ENCODE measurements around the gene GAS6.
"Not testable (repeated sequence)": the region's sequence is repeated elsewhere in the genome, so short reads cannot be mapped to it uniquely, and the experiment has no call there.

Gene GAS6

DNA sequence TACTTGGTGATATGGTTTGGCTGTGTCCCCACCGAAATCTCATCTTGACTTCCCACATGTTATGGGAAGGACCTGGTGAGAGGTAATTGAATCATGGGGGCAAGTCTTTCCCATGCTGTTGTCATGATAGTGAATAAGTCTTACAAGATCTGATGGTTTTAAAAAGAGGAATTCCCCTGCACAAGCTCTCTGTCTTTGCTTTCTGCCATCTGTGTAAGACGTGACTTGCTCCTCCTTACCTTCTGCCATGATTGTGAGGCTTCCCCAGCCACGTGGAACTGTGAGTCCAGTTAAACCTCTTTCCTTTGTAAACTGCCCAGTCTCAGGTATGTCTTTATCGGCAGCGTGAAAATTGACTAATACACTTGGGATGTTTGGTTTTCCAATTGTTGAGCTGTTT lies 4.0 kb upstream of the GAS6 start:
- not testable (repeated sequence) for DNase-seq (ENCODE audit: low read depth in 3 of 3)

DNA sequence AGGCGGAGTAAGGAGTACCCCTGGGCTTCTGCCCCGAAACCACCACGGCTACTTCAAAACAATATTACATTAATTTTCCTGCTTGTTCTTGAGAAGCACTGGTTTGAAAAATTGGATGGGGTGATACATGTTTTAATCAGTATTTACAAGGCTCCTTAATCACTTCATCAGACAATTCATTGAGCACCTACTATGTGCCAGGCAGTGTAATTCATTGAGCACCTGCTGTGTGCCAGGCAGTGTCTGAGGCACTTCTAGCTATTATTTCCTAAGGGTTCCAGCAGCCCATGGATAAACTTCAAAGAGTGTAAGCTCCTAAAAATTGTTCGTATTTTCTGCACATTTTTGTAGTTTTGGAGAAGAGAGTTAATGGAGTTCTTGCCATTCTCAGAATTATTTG lies 1.6 kb upstream of the GAS6 start:
- DNase-seq (ENCODE audit: low read depth in 3 of 3) = no peak

DNA sequence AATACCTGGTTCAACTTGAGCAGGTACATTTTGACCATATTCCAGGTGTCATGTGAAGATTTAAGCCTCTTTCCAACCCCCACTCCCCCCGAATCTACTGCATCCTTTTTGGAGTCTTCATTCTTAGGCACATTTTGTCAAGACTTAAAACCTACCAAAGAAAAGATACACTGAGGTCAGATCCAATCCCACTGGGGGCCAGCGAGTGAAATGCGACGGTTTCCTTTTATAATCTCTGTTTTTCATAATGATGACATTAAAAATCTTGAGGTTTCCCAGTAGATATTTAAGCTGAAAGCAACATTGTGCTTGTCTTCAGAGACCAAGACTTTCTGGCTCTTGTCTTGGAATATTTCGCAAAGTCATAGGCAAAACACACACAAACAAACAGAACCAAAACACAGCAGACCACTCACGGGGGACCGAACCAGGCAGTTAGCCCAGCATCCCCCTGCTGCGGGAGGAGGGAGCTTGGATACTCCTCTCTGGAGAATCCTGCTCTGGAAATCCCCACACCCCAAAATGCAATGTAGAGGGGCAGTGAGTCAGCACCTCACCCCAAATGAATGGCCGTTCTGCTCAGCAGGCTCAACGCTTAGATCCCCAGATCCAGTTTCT lies 506 bp upstream of the GAS6 start:
- DNase-seq (ENCODE audit: low read depth in 3 of 3) = no peak

DNA sequence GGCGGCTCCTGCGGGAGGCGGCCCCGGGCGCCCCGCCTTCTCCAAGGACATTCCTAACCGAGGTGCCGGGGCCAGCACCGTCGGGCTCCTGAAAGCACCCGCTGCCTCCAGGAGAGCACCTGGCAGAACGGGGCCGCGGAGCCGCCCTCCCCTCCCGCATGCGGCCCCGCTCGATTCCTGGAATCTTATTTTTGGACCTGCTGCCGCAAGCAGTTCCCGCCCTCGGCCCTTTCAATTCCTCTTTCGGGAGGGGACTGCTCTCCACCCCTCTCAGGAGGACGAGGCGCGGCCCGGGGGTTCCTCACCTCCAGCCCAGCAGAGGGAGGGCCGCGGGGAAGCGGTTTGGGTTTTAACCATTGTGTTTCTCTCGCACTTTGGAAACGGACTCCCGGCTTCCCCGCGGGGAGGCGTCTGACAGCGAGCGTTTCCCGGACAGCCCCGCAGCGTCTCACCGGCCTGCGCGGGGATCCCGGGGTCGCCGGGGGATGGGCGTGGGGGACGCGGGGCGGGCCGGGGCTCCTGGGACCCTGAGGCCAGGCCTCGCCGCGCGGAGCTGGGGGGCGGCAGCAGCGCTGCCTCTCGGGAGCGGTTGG lies 849 bp downstream of the GAS6 start:
- no peak for DNase-seq (ENCODE audit: low read depth in 3 of 3)

DNA sequence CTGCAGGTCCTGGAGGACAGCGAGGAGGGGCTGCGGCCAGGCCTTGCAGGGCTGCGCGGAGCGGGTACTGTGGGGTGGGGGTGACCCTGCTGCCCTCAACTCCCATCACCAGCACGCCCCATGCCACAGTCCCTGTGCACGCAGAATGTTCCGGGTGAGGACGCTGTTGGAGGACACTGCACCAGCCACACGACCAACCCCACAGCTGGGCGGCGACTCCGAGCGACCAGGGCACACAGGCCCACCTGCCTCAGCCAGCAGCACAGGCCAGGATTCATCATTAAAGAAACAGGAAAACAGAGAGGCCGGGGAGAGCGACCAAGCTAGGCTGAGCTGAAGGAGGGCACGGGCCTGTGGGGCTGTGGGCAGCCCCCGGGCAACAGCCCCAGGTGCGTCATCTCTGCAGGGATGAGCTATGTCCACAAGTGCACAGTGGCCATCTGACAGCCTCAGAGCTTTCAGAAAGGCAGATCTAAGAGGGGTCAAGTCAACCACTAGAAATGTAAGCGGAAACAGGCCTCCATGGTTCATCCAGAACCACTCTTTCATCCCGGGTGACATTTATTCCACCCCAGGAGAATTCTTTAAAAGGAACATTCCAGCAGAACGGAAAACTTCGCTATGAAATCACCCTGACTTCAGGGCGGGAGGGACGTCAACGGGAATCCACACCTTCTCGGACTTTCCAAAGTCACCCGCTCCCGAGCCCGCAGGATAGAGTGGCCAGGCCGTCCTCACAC lies 1.5 kb downstream of the GAS6 start:
- DNase-seq (ENCODE audit: low read depth in 3 of 3) = no peak

DNA sequence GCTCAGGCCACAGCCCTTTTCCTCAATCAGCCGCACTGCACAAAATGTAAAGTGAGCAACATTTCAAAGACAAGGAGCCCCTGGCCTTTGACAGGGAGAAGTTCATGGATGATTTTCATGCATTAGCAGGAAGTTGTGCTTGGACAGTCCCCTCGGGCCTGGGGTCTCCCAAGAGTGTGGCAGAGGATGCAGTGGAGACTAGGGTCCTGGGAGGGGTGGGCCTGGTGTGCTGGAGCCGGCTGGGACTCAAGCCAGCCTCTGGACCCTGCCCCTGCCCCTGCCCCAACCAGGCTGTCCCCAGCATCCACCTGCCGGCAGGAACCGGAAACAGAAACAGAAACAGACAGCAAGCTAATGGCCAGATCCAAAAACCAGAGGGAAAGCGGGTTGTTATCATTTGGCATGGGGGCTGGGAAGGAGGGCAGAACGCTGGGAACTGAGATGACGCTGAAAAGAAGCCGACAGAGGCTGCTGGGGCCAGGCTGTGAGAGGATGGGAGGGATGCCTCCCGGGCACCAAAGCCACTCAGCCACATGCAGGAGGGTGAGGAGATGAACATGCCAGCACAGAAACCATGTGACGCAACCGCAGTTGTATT lies 2.3 kb downstream of the GAS6 start:
- DNase-seq (ENCODE audit: low read depth in 3 of 3) = no peak

DNA sequence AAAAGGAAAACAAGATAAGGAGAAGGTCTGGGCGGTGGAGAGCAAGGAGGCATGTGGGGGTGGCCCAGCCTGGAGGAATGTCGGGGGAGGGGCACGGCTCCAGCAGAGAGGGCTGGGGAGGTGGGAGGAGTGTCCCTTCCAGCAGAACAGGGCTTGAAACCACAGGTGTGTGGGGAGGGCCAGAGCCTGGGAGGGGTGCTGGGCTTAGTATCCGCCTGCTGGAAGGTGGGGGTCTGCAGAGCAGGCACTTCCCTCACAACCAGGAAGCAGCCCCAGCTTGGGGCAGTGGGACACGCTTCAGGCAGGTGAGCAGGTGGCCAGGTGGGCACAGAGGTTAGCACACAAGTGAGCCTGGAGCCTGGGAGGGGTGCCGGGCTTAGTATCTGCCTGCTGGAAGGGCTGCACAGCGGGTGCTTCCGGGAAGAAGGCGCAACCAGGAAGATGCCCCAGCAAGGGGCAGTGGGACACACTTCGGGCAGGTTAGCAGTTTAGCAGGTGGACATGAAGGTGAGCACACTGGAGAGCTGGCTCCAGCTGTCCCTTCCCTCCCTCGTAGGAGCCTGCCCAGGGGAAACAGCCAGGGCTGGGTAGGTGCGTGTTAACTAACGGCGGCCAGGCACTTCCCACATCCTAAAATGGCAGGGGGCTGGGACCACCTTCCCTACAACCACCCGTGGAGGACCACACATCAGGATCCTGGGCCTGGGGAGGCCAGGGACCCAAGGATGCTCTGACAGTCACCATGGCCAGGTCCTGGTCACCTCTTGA lies 3.0 kb downstream of the GAS6 start:
- no peak for DNase-seq (ENCODE audit: low read depth in 3 of 3)

DNA sequence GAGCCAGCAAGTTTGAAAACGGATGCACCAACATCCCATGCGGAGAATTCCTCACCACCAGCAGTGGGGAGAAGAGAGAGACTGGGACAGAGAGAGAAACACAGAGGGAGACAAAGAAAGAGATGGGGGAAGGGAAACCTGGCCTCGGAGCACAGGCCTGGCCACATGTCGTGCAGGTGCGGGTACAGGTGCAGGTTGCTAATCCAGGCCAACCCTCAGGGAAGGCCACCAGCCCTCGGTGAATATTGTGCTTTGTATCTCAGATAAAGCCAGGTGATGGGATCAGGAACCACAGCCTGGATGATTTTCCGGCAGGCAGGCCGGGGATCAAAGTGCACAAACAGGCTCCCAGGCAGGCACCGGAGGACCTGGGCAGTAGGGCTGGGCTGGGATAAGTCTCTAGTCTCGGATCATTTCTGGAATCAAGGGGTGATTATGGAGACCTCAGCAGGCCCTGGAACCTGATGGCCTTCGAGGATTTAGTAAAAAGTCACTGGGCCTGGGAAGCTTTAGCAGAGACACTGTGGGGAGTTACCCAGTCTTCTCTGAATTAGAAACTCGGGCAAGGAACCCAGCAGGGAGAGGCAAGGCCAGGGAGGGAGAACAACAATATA lies 3.7 kb downstream of the GAS6 start:
- DNase-seq (ENCODE audit: low read depth in 3 of 3) = no peak

DNA sequence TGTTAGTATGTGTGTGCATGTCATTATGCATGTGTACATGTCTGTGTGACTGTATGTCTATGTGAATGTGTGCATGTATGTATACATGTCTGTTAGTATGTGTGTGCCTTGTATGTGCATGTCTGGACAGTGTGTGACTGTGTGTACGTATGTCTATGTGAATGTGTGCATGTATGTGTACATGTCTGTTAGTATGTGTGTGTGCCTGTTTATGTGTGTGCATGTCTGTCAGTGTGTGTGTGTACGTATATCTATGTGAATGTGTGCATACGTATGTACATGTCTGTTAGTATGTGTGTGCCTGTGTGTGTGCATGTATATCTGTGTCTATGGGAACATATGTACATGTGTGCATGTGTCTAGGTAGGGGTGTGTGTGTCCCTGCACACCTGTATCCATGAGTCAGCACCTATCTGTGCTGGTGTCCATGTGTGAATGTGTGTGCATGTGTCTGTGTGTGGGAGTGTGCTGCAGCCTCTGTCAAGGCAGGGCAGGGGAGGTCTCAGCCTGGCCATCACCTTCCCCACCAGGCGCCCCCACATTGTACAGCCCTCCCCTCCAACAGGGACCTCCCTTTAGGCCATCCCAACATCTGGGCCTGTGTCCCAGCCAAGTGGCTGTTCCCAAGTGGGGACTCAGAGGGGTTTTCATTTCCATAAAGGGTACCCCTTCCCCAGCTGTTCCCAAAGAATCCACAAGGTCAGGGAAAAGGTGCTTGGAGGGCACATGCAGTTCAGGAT lies 4.4 kb downstream of the GAS6 start:
- no peak for DNase-seq (ENCODE audit: low read depth in 3 of 3)

DNA sequence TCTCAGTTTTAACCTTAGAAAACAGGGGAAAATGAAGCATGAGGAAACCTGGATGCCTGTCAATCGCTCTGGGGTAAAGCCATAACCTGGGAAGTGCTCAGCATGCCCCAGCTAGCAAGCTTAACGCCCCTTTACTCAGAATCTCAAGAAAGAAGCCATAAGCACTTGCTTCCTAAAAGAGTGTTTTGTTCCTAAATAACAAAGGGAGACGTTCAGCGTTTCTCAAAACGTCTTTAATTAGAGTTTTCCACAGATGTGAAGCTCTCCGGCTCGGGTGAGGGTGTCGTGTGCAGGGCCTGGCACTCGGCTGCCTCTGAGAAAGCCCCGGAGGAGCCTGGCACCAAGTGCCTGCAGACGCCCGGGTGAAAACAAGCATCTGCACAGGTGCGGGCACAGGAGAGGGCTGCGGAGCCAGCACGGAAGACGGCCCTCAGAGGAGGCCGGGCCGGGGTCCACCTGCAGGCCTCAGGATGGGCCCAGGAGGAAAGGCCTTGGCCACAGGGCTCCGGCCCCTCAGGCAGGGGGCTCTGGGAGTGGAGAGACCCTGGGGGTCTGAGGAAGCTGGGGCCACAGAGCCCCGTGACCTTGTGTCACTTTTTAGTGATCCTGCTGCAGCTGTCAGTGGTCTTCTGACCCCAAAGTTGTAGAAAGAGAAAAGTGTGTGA lies 6.2 kb downstream of the GAS6 start:
- no peak for DNase-seq (ENCODE audit: low read depth in 3 of 3)

DNA sequence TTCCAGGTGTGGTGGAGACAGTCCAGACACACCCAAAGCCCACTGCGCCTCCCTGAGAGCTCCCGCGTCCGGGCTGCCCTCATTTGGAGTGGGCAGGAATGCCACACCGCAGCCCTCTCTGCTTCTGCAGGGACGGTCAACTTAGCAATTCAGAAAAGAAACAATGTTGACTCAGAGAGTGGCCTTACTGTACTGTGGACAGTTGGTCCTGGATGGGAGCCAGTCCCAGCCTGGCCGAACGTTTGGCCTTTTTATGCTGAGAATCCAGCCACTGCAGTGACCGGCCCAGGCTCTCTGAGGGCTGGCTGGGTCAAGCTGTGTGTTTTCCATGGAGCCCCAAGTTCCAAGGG lies 7.2 kb downstream of the GAS6 start:
- DNase-seq (ENCODE audit: low read depth in 3 of 3) = no peak

DNA sequence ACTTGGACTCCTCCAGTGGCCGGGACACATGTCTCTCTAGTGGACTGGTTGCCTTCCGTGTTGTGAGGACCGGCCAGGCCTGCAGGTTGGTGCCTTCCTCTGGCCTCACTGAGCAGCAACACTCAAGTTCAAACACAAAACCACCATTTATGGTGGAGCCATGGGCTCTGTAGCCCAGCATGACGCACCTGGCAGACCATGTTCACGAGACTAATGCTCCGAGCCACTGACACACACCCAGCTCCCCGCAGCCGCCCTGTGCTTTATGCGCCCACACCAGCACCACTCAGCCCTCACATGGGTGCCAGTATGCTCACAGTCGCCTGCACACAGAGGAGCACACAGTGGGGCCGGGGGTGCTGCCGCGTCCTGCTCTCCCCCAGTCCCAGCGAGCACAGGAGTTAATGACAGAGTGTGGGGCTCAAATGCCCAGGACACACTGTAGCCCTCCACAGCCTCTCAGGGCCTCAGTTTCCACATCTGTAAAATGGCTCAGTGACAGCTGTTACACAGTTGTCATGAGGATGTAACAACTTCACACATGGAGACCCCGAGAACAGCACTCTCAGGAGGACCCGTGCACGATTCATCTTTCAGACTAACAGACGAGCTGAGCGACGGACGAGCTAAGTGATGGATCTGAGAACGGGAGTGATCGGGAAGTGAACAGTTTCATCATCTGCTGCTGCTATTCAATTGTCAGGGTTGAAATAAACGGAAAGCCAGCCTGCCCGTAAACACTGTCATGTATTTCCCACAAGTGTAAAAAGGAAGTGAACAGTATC lies 7.8 kb downstream of the GAS6 start:
- DNase-seq (ENCODE audit: low read depth in 3 of 3) = no peak

DNA sequence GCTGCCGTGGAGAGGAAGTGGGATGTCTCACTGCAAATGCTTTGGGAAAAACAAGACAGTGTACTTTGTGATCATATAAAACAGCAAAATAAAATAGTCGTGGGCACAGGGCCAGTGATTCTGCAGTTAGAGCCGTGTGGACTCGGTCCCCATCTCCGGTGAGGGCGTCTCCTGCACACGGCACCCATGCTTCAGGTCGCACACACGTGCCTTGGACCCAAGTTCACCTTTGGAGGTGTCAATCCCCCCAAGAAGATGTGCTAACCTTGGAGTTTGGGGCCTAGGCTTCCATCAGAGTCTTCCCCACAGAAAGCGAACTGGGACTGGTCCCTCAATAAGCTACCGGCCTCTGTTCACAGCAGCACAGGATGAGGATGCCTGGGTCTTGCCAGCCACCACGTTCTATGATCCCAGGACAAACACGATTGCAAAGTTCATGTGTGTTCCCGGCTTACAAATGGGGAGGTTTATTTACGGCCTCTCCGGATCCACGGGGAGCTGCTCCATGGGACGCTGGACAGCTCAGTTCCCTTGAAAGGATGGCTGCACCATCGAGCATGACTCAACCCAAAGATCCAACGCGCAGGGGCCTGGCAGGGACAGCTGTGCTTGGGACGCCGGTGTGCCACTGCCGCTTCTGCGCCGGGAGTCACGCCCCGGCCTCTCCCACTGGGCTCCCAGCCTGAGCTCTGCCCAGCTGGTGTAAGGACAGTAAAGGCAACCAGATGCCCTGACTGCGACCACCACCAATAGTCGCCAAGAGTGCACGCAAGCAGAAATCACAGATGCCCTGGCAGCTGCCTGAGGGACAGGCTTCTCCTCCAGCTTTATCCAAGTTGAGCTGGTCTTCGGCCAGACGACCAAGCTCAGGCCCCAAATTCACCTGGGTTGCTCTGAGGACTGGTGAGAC lies 8.6 kb downstream of the GAS6 start:
- DNase-seq (ENCODE audit: low read depth in 3 of 3) = no peak

DNA sequence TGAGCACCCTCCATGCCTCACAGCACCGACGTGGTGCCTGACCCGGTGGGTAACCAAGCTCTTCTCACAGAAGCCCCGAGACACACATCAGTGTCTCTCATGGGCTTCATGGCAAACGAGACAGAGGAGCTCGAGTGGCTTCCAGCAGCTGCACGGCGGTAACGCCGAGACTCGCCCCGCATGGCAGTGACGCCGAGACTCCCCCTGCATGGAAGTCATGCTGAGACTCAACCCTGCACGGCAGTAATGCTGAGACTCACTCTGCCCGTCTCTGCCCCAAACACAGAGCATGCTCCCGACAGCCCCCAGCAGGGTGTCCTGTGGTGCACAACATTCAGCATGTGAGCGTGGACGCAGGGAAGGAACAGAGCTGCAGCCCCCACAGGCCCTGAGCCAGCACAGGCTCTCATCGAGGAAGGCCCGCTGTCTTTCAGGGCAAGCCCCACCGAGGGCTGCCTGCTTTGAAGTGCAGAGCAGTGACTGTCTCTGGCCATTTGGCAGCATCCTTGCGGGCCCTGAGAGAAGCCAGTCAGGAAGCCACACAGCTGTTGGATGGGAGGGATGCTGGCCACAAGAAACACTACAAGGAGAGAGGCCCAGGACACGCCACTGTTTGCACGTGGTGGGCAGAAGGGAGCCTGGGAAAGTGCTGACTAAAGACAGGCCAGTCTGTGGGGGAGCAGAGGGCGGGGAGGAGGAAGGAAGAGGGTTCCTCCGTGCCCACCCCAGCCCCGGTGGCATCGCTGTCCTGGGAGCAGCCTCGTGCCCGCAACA lies 9.5 kb downstream of the GAS6 start:
- DNase-seq (ENCODE audit: low read depth in 3 of 3) = no peak

DNA sequence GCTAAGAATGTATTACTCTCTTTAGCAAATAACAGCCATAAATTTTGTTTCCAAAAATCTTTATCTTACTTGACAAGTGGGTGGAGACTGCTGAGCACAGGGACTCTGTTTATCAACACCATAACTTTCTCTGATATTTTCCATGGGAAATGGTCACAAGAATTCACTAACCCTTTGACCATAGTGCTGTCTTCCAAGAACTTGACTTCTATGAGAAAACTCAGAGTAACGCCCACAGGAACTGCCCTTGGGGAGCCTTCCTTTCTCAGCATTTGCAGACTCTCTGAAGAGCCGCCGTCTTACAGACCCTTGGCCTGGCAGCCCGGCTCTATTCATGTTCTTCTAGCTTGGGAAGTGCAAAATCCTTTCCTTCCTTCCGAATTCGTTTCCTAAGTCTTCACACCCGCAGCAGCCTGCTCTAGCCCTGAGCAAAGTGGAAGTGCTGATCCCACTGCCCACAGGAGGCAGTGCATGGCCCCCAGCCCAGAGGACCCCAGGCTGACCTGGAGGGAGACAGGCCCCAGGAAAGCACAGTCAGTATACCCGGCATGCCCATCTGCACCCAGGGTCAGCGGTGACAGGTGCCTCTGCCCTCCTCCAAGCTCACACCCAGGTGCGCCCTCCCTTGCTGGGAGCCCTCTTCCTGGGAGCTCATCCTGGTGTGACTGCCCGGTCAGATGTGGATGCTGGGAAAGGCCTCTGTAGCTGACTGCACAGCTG lies 10.2 kb downstream of the GAS6 start:
- no peak for DNase-seq (ENCODE audit: low read depth in 3 of 3)

DNA sequence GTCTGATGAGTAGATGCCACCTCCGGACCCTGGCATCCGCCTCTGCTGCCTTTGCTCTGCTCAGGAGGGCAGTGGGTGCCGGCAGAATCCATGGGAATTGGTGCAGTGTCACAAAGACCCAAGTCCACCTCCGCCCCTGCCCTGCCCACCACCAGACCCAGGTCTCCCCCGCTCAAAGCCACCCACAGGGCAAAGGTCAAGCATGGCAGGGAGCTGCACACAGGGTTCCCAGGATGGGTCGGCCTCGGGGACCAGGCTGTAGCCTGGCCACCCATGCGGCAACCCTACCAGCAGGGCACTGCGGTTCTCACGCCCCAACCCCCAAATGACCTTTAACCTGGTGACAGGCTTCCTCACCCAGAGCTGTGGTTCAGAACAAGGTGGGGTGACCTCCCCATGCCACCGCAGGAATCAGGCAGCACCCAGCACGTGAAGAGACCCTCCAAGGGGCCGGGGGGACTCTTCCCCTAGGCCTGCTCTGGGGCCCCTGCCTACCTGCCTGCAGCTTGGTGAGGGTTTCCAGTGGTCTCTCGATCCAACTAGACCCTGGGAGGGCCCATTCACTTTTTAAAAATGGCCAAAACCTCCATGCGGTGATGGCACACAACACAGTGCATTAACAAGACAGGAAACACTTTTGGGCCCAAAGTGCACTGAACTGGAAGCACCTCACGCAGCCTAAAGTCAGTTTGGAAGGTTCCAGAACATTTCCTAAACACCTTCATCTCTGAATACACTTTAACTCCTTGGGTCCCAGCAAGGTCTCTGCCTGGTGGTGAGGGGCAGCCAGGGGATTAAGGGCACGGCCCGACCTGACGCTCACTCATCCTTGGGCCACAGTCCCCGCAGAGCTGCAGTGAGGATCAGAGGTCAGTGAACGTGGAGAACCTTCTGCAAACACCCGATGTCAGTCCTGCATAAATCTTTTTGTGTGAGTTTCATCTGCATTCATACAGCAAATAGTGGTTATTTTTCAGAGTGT lies 11.0 kb downstream of the GAS6 start:
- no peak for DNase-seq (ENCODE audit: low read depth in 3 of 3)
